GM12874 (cell line): ENCODE results near the gene F7.

Experiments
- TF ChIP-seq, protein P1 (sequence below): IDR thresholded peaks from 2 replicates; pipeline ENCODE4 v1.5.1; 2011; ENCODE audit warnings: low read depth, mild to moderate bottlenecking, control low read depth, low read length, moderate library complexity; ENCODE audit not compliant: insufficient read depth

F7 gene

DNA sequence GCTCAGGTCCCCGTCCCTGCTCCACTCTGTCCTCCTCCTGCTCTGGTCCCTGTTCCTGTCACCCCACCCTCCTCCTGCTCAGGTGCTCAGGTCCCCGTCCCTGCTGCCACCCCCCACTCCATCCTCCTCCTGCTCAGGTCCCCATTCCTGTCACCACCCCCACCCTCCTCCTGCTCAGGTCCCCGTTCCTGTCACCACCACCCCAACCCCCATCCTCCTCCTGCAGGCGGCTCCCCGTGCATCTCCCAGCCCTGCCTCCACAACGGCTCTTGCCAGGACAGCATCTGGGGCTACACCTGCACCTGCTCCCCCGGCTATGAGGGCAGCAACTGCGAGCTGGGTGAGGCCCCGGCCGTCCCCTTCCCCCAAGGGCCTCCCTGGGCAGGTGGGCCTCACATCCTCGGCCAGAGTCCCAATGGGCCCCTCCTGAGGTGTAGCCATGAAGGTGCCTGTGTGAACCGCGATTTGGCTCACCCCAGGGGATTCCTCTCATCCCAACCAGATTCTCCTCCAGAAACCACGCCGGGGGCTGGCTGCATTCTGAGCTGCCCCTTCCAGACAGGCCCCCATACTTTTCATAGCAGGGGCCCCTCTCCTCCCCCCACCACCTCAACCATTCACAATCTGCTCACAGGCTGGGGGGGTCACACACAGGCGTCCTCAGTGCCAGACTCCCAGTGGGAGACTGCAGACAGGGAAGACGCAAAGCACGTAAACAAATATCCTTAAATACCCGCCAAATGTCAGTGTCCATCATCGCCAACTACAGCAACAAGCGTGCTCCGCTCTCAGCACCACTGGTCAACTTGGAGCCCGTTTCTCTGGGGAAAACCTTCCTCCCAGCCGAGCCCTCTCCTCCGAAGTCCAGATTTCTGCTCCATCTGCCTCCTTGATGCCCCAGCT lies 57.4 kb downstream of the F7 start:
- TF ChIP-seq, protein P1, sequence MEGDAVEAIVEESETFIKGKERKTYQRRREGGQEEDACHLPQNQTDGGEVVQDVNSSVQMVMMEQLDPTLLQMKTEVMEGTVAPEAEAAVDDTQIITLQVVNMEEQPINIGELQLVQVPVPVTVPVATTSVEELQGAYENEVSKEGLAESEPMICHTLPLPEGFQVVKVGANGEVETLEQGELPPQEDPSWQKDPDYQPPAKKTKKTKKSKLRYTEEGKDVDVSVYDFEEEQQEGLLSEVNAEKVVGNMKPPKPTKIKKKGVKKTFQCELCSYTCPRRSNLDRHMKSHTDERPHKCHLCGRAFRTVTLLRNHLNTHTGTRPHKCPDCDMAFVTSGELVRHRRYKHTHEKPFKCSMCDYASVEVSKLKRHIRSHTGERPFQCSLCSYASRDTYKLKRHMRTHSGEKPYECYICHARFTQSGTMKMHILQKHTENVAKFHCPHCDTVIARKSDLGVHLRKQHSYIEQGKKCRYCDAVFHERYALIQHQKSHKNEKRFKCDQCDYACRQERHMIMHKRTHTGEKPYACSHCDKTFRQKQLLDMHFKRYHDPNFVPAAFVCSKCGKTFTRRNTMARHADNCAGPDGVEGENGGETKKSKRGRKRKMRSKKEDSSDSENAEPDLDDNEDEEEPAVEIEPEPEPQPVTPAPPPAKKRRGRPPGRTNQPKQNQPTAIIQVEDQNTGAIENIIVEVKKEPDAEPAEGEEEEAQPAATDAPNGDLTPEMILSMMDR, result no peak

DNA sequence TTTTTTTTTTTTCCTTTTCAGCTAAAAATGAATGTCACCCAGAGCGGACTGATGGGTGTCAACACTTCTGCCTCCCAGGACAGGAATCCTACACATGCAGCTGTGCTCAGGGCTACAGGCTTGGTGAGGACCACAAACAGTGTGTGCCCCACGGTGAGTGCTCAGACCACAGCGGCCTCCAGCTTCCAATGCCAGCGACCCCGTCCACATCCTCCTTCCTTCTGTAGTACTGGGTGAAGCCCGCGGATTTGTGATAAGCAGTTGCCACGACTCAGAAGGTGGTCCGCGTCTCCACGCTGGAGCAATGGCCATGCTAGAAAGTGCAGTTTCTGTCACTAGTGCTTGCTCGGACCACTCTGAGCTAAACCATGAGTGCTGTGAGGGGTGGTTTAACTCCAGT lies 58.9 kb downstream of the F7 start:
- TF ChIP-seq, protein P1, result no peak

DNA sequence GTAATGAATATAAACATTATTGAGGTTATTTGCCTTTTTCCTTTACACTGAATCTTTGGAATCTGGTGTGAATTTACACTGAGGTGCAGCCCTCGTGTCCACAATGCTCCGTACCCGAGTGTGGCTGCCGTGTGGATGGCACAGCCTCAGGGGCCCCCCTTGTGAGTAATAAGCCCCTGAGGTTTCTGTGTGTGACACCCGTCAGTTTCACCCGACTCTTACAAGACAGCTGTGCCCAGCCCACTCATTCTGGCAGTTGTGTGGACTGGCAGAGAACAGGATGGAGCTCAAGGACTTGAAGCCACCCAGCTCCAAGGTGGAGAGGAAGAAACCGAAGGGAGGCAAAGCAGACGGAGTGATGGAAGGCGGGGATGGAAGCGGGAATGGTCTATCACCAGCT lies 60.7 kb downstream of the F7 start:
- TF ChIP-seq, protein P1, result no peak

GRCh38 chr13:113166681-113167080 lies 61.1 kb downstream of the F7 start:
- TF ChIP-seq, protein P1, result no peak

- TF ChIP-seq, protein P1, result no peak
Measured at GRCh38 chr13:113167155-113167554, 61.6 kb downstream of the F7 start.

DNA sequence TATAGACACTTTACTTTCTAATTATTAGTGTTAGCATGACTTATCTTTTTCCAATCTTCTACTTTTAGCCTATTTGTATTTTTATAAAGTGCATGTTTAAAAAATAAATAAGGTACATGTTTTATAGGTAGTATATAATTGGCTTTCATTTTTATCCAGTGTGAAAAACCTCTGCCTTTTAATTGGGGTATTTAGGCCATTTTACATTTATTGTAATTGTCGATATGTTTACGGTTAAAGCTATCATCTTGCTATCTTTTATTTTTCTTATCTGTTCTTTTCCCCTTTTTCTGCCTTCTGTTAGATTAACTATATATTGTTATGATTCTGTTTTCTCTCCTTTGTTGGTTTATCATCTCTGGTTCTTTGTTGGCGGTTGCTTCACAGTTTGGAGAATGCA lies 62.0 kb downstream of the F7 start:
- TF ChIP-seq, protein P1, result no peak

GRCh38 chr13:113168211-113168610 lies 62.6 kb downstream of the F7 start:
- TF ChIP-seq, protein P1, result no peak
